LNCaP clone FGC (cell line): ENCODE results near the gene CENPU.
"Not testable (repeated sequence)": the region's sequence is repeated elsewhere in the genome, so short reads cannot be mapped to it uniquely, and the experiment has no call there.

Experiments used
- DNase-seq: peaks from one replicate; pipeline ENCODE4 v3.0.0-alpha.2; 2011; ENCODE audit warnings: low read depth
- H3K4me3 ChIP-seq: 2 replicates; pipeline ENCODE4 v1.5.1; 2011; ENCODE audit warnings: mild to moderate bottlenecking, low read depth, low read length, control low read depth
- TF ChIP-seq, protein P1 (sequence below): IDR thresholded peaks from 2 replicates; pipeline ENCODE4 v1.5.1; 2012; ENCODE audit warnings: mild to moderate bottlenecking; ENCODE audit not compliant: control insufficient read depth, insufficient read depth; ENCODE audit errors: extremely low read depth

The CENPU gene

DNA sequence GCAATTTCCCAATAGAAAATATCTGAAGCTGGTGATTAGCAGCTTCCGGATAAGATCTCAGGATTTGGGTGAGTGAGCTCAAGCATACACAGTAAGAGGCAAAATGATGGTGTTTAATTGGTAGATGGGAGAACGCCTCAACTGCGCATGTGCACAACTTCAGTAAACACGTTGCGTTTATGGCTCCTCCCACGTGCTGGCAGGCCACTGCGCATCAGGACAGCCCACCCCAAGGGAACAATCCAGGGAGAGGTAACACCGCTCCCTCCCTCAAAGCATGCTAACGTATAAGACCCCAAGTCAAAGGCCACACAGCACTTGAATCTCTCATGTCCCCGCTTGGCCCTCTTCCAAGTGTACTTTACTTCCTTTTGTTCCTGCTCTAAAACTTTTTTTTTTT, 10.3 kb upstream of the CENPU start:
- no peak for DNase-seq
- TF ChIP-seq, protein P1, sequence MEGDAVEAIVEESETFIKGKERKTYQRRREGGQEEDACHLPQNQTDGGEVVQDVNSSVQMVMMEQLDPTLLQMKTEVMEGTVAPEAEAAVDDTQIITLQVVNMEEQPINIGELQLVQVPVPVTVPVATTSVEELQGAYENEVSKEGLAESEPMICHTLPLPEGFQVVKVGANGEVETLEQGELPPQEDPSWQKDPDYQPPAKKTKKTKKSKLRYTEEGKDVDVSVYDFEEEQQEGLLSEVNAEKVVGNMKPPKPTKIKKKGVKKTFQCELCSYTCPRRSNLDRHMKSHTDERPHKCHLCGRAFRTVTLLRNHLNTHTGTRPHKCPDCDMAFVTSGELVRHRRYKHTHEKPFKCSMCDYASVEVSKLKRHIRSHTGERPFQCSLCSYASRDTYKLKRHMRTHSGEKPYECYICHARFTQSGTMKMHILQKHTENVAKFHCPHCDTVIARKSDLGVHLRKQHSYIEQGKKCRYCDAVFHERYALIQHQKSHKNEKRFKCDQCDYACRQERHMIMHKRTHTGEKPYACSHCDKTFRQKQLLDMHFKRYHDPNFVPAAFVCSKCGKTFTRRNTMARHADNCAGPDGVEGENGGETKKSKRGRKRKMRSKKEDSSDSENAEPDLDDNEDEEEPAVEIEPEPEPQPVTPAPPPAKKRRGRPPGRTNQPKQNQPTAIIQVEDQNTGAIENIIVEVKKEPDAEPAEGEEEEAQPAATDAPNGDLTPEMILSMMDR = no peak
- H3K4me3 ChIP-seq = no peak overlapping the region

DNA sequence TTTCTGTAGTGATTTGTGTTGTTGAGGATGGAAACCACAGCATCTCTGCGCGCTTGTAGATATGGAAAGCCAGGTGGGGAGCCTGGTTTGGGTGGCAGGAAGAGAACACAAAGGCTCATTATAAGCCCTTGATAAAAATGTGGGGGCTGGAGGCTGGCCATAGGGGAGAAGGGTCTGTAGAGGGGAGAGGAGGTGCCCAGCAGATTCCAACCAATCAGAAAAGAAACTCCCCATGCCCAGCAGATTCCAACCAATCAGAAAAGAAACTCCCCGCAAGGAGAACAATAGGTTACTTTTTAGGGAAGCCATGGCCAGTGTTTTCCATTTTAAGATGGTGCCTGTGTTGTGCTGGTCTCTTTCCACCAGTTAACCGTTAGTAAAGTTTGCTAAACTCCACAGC, 9.8 kb upstream of the CENPU start:
- no peak overlapping the region for H3K4me3 ChIP-seq
- TF ChIP-seq, protein P1 = no peak
- DNase-seq = no peak

GRCh38 chr4:184741651-184742050, 7.8 kb upstream of the CENPU start:
- not testable (repeated sequence) for H3K4me3 ChIP-seq

DNA sequence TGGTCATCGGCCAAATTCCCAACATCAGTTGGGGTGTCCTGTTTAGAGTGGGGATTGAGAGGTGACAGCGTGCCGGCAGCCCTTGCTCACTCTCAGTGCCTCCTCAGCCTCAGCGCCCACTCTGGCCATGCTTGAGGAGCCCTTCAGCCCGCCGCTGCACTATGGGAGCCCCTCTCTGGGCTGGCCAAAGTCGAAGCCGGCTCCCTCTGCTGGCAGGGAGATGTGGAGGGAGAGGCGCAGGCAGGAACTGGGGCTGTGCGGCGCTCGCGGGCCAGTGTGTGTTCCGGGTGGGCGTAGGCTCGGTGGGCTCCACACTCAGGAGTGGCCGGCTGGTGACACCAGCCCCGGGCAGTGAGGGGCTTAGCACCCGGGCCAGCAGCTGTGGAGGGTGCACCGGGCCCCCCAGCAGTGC, 7.1 kb upstream of the CENPU start:
- no peak overlapping the region for H3K4me3 ChIP-seq
- DNase-seq = no peak
- TF ChIP-seq, protein P1 = no peak

More at GRCh38 chr4:184741651-184742050, 7.8 kb upstream of the CENPU start:
- not testable (repeated sequence) for DNase-seq

GRCh38 chr4:184739575-184739974, 5.7 kb upstream of the CENPU start:
- DNase-seq = not testable (repeated sequence)

GRCh38 chr4:184734758-184735157, 862 bp upstream of the CENPU start:
- TF ChIP-seq, protein P1 = no peak
- DNase-seq = no peak
- peak overlapping the region; percentile 88 for H3K4me3 ChIP-seq

More at GRCh38 chr4:184739575-184739974, 5.7 kb upstream of the CENPU start:
- H3K4me3 ChIP-seq = not testable (repeated sequence)

- peak; percentile 65 for DNase-seq
- peak overlapping the region; percentile 88 for H3K4me3 ChIP-seq
- TF ChIP-seq, protein P1 = no peak
Observed at GRCh38 chr4:184732126-184732525, 1.8 kb downstream of the CENPU start.

- TF ChIP-seq, protein P1 = no peak
- DNase-seq = no peak
- H3K4me3 ChIP-seq = no peak overlapping the region
Observed at GRCh38 chr4:184731056-184731455, 2.8 kb downstream of the CENPU start.
